HG03045 (cell line): ENCODE results near the gene DOK6.
"Not testable (repeated sequence)": the region's sequence is repeated elsewhere in the genome, so short reads cannot be mapped to it uniquely, and the experiment has no call there.

Experiments
- ATAC-seq: cut with Tn5 transposase; IDR thresholded peaks from one replicate; pipeline ENCODE4 v1.9.1; 2021; ENCODE audit warnings: mild to moderate bottlenecking, moderate library complexity; ENCODE audit not compliant: unreplicated experiment

Gene DOK6

GRCh38 chr18:69853051-69853450 is 452.4 kb downstream of the DOK6 start:
- ATAC-seq: no peak

GRCh38 chr18:69854455-69854854 is 453.8 kb downstream of the DOK6 start:
- no peak for ATAC-seq

- no peak for ATAC-seq
These were observed 458.2 kb downstream of the DOK6 start for GRCh38 chr18:69858897-69859296.

- not testable (repeated sequence) for ATAC-seq
These were observed 464.1 kb downstream of the DOK6 start for GRCh38 chr18:69864802-69865201.

- no peak for ATAC-seq
These were observed 465.1 kb downstream of the DOK6 start for GRCh38 chr18:69865776-69866175.

- no peak for ATAC-seq
These were observed 465.5 kb downstream of the DOK6 start for GRCh38 chr18:69866212-69866611.

GRCh38 chr18:69870736-69871135 is 470.0 kb downstream of the DOK6 start:
- no peak for ATAC-seq

- no peak for ATAC-seq
These were observed 470.7 kb downstream of the DOK6 start for GRCh38 chr18:69871363-69871762.

GRCh38 chr18:69872661-69873060 is 472.0 kb downstream of the DOK6 start:
- no peak for ATAC-seq

- ATAC-seq: no peak
These were observed 473.4 kb downstream of the DOK6 start for GRCh38 chr18:69874058-69874457.

GRCh38 chr18:69876490-69876889 is 475.8 kb downstream of the DOK6 start:
- ATAC-seq: no peak

- ATAC-seq: no peak
These were observed 477.7 kb downstream of the DOK6 start for GRCh38 chr18:69878213-69878933.

GRCh38 chr18:69879051-69879450 is 478.4 kb downstream of the DOK6 start:
- not testable (repeated sequence) for ATAC-seq

GRCh38 chr18:69880083-69880482 is 479.4 kb downstream of the DOK6 start:
- no peak for ATAC-seq

GRCh38 chr18:69882965-69883668 is 482.4 kb downstream of the DOK6 start:
- ATAC-seq: no peak

GRCh38 chr18:69883781-69884180 is 483.1 kb downstream of the DOK6 start:
- no peak for ATAC-seq

- ATAC-seq: no peak
These were observed 484.7 kb downstream of the DOK6 start for GRCh38 chr18:69885355-69885754.

GRCh38 chr18:69885841-69886531 is 485.3 kb downstream of the DOK6 start:
- peak; percentile 78 for ATAC-seq

- no peak for ATAC-seq
These were observed 486.6 kb downstream of the DOK6 start for GRCh38 chr18:69887256-69887655.

- no peak for ATAC-seq
These were observed 488.3 kb downstream of the DOK6 start for GRCh38 chr18:69889009-69889408.

- ATAC-seq: no peak
These were observed 489.9 kb downstream of the DOK6 start for GRCh38 chr18:69890558-69890957.

- no peak for ATAC-seq
These were observed 493.8 kb downstream of the DOK6 start for GRCh38 chr18:69894467-69894866.
